ENCODE data around the gene TRDMT1. TPM values are rescaled to one million over a fixed set of nuclear protein-coding genes. Genes with fewer than 3 reads are reported as not detected.

TRDMT1 gene
- total RNA-seq, 1 experiment from 2014 or later: 8.3 TPM

- H3K4me1 ChIP-seq (ENCODE audit: low read length): no peaks in the 10 kb centered on the region
- H3K4me2 ChIP-seq (ENCODE audit: low read depth, low read length, poor library complexity, severe bottlenecking): no peak overlapping the region
- H2AFZ ChIP-seq (ENCODE audit: low read length): no peak overlapping the region
- H3K27me3 ChIP-seq (ENCODE audit: low read length): no peaks in the 10 kb centered on the region
- peaks cover 7% of the 10 kb centered on the region; the same call in 1 of the 2 replicates for H4K20me1 ChIP-seq (ENCODE audit: insufficient read depth, low read depth, low read length)
- no peak overlapping the region for H3K27ac ChIP-seq (ENCODE audit: low read length)
- H3K36me3 ChIP-seq (ENCODE audit: insufficient read depth, low read length): no peaks in the 10 kb centered on the region
- no peaks in the 10 kb centered on the region for H3K9me2 ChIP-seq (replicated peaks; ENCODE audit: insufficient read depth, low read length)
- DNase-seq: no peak
- no peaks in the 10 kb centered on the region for H3K79me2 ChIP-seq (ENCODE audit: low read length)
- H3K4me3 ChIP-seq (ENCODE audit: low read length): no peak overlapping the region
- no peak overlapping the region for H3K9ac ChIP-seq (ENCODE audit: low read length)
- no peaks in the 10 kb centered on the region for H3K9me3 ChIP-seq (ENCODE audit: low read length)
Observed at GRCh38 chr10:17181751-17182150, 19.7 kb downstream of the TRDMT1 start.

GRCh38 chr10:17181110-17181509 is 20.4 kb downstream of the TRDMT1 start:
- no peaks in the 10 kb centered on the region for H3K79me2 ChIP-seq (ENCODE audit: low read length)
- H3K4me1 ChIP-seq (ENCODE audit: low read length): no peaks in the 10 kb centered on the region
- no peaks in the 10 kb centered on the region for H3K9me2 ChIP-seq (replicated peaks; ENCODE audit: insufficient read depth, low read length)
- DNase-seq: no peak
- H3K4me2 ChIP-seq (ENCODE audit: low read depth, low read length, poor library complexity, severe bottlenecking): no peak overlapping the region
- peaks cover 6% of the 10 kb centered on the region; the same call in 1 of the 2 replicates for H4K20me1 ChIP-seq (ENCODE audit: insufficient read depth, low read depth, low read length)
- H3K27ac ChIP-seq (ENCODE audit: low read length): no peak overlapping the region
- no peaks in the 10 kb centered on the region for H3K36me3 ChIP-seq (ENCODE audit: insufficient read depth, low read length)
- H2AFZ ChIP-seq (ENCODE audit: low read length): no peak overlapping the region
- H3K9me3 ChIP-seq (ENCODE audit: low read length): no peaks in the 10 kb centered on the region
- H3K9ac ChIP-seq (ENCODE audit: low read length): no peak overlapping the region
- no peak overlapping the region for H3K4me3 ChIP-seq (ENCODE audit: low read length)
- H3K27me3 ChIP-seq (ENCODE audit: low read length): no peaks in the 10 kb centered on the region

- Histone ChIP-seq H3K4me1 (ENCODE audit: low read length) (no peaks in the 10 kb centered on the region), H4K20me1 (ENCODE audit: insufficient read depth, low read depth, low read length) (no peaks in the 10 kb centered on the region; the same call in 1 of the 2 replicates), H3K27me3 (ENCODE audit: low read length) (no peaks in the 10 kb centered on the region), H3K79me2 (ENCODE audit: low read length) (no peaks in the 10 kb centered on the region), H3K4me3 (ENCODE audit: low read length) (no peak overlapping the region), H3K9me3 (ENCODE audit: low read length) (no peaks in the 10 kb centered on the region), H2AFZ (ENCODE audit: low read length) (no peak overlapping the region), H3K4me2 (ENCODE audit: low read depth, low read length, poor library complexity, severe bottlenecking) (no peak overlapping the region), H3K9me2 (replicated peaks; ENCODE audit: insufficient read depth, low read length) (no peaks in the 10 kb centered on the region), H3K36me3 (ENCODE audit: insufficient read depth, low read length) (no peaks in the 10 kb centered on the region), H3K9ac (ENCODE audit: low read length) (no peak overlapping the region), H3K27ac (ENCODE audit: low read length) (no peak overlapping the region)
- DNase-seq: no peak
Observed at GRCh38 chr10:17179002-17179401, 22.5 kb downstream of the TRDMT1 start.

- H3K79me2 ChIP-seq (ENCODE audit: low read length): no peaks in the 10 kb centered on the region
- no peaks in the 10 kb centered on the region; the same call in 1 of the 2 replicates for H4K20me1 ChIP-seq (ENCODE audit: insufficient read depth, low read depth, low read length)
- no peak overlapping the region for H3K4me3 ChIP-seq (ENCODE audit: low read length)
- H3K9me3 ChIP-seq (ENCODE audit: low read length): no peaks in the 10 kb centered on the region
- H3K27ac ChIP-seq (ENCODE audit: low read length): no peak overlapping the region
- H3K36me3 ChIP-seq (ENCODE audit: insufficient read depth, low read length): no peaks in the 10 kb centered on the region
- no peaks in the 10 kb centered on the region for H3K4me1 ChIP-seq (ENCODE audit: low read length)
- no peaks in the 10 kb centered on the region for H3K27me3 ChIP-seq (ENCODE audit: low read length)
- H3K9ac ChIP-seq (ENCODE audit: low read length): no peak overlapping the region
- H3K9me2 ChIP-seq (replicated peaks; ENCODE audit: insufficient read depth, low read length): no peaks in the 10 kb centered on the region
- DNase-seq: no peak
- H3K4me2 ChIP-seq (ENCODE audit: low read depth, low read length, poor library complexity, severe bottlenecking): no peak overlapping the region
- H2AFZ ChIP-seq (ENCODE audit: low read length): no peak overlapping the region
Observed at GRCh38 chr10:17178006-17178405, 23.5 kb downstream of the TRDMT1 start.

- no peak overlapping the region for H3K4me2 ChIP-seq (ENCODE audit: low read depth, low read length, poor library complexity, severe bottlenecking)
- no peak overlapping the region for H3K4me3 ChIP-seq (ENCODE audit: low read length)
- no peak overlapping the region for H3K27ac ChIP-seq (ENCODE audit: low read length)
- DNase-seq: no peak
- no peaks in the 10 kb centered on the region for H3K36me3 ChIP-seq (ENCODE audit: insufficient read depth, low read length)
- no peak overlapping the region for H2AFZ ChIP-seq (ENCODE audit: low read length)
- H3K27me3 ChIP-seq (ENCODE audit: low read length): no peaks in the 10 kb centered on the region
- no peaks in the 10 kb centered on the region for H3K79me2 ChIP-seq (ENCODE audit: low read length)
- H4K20me1 ChIP-seq (ENCODE audit: insufficient read depth, low read depth, low read length): no peaks in the 10 kb centered on the region; the same call in 1 of the 2 replicates
- no peaks in the 10 kb centered on the region for H3K9me2 ChIP-seq (replicated peaks; ENCODE audit: insufficient read depth, low read length)
- H3K9ac ChIP-seq (ENCODE audit: low read length): no peak overlapping the region
- no peaks in the 10 kb centered on the region for H3K4me1 ChIP-seq (ENCODE audit: low read length)
- H3K9me3 ChIP-seq (ENCODE audit: low read length): no peaks in the 10 kb centered on the region
Observed at GRCh38 chr10:17177014-17177413, 24.5 kb downstream of the TRDMT1 start.

GRCh38 chr10:17176091-17176490 is 25.4 kb downstream of the TRDMT1 start:
- no peak for DNase-seq

GRCh38 chr10:17175551-17175950 is 25.9 kb downstream of the TRDMT1 start:
- Histone ChIP-seq H3K79me2 (ENCODE audit: low read length) (no peaks in the 10 kb centered on the region), H3K27ac (ENCODE audit: low read length) (no peak overlapping the region), H2AFZ (ENCODE audit: low read length) (no peak overlapping the region), H3K9me3 (ENCODE audit: low read length) (no peaks in the 10 kb centered on the region), H3K27me3 (ENCODE audit: low read length) (no peaks in the 10 kb centered on the region), H3K9ac (ENCODE audit: low read length) (no peak overlapping the region), H3K4me2 (ENCODE audit: low read depth, low read length, poor library complexity, severe bottlenecking) (no peak overlapping the region), H3K4me3 (ENCODE audit: low read length) (no peak overlapping the region), H4K20me1 (ENCODE audit: insufficient read depth, low read depth, low read length) (no peaks in the 10 kb centered on the region), H3K9me2 (replicated peaks; ENCODE audit: insufficient read depth, low read length) (no peaks in the 10 kb centered on the region), H3K4me1 (ENCODE audit: low read length) (no peaks in the 10 kb centered on the region), H3K36me3 (ENCODE audit: insufficient read depth, low read length) (no peaks in the 10 kb centered on the region)
- no peak for DNase-seq

More at GRCh38 chr10:17176091-17176490, 25.4 kb downstream of the TRDMT1 start:
- Histone ChIP-seq H3K9me3 (ENCODE audit: low read length) (no peaks in the 10 kb centered on the region), H4K20me1 (ENCODE audit: insufficient read depth, low read depth, low read length) (no peaks in the 10 kb centered on the region), H3K27me3 (ENCODE audit: low read length) (no peaks in the 10 kb centered on the region), H3K79me2 (ENCODE audit: low read length) (no peaks in the 10 kb centered on the region), H3K4me3 (ENCODE audit: low read length) (no peak overlapping the region), H3K36me3 (ENCODE audit: insufficient read depth, low read length) (no peaks in the 10 kb centered on the region), H3K27ac (ENCODE audit: low read length) (no peak overlapping the region), H3K9ac (ENCODE audit: low read length) (no peak overlapping the region), H3K9me2 (replicated peaks; ENCODE audit: insufficient read depth, low read length) (no peaks in the 10 kb centered on the region), H3K4me2 (ENCODE audit: low read depth, low read length, poor library complexity, severe bottlenecking) (no peak overlapping the region), H3K4me1 (ENCODE audit: low read length) (no peaks in the 10 kb centered on the region), H2AFZ (ENCODE audit: low read length) (no peak overlapping the region)

- Histone ChIP-seq H4K20me1 (ENCODE audit: insufficient read depth, low read depth, low read length) (no peaks in the 10 kb centered on the region), H3K9ac (ENCODE audit: low read length) (no peak overlapping the region), H3K36me3 (ENCODE audit: insufficient read depth, low read length) (no peaks in the 10 kb centered on the region), H3K9me3 (ENCODE audit: low read length) (no peaks in the 10 kb centered on the region), H3K79me2 (ENCODE audit: low read length) (no peaks in the 10 kb centered on the region), H3K4me2 (ENCODE audit: low read depth, low read length, poor library complexity, severe bottlenecking) (no peak overlapping the region), H3K9me2 (replicated peaks; ENCODE audit: insufficient read depth, low read length) (no peaks in the 10 kb centered on the region), H3K4me1 (ENCODE audit: low read length) (no peaks in the 10 kb centered on the region), H3K27me3 (ENCODE audit: low read length) (no peaks in the 10 kb centered on the region), H3K27ac (ENCODE audit: low read length) (no peak overlapping the region), H2AFZ (ENCODE audit: low read length) (no peak overlapping the region), H3K4me3 (ENCODE audit: low read length) (no peak overlapping the region)
- no peak for DNase-seq
Observed at GRCh38 chr10:17174626-17175025, 26.8 kb downstream of the TRDMT1 start.
